ENCODE measurements around the gene AQP2.

The AQP2 gene

DNA sequence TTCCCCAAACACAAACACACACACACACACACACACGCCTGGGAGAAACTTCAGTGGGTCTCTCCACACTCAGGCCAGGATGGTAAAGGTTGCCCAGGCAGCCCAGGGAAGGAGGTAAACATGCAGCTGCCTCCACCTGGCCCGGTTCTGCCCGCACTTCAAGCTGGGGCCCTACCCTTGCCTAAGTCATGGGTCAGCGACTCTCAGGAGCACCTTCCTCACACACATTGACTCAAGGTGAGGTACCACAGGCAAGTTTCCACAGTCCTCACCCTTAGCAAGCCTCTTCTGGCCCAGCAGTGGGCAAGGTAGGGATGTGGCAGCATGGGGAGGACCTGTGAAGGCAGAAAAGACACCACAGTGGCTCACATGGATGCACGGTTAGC, 32.8 kb upstream of the AQP2 start:
- no peak overlapping the region for H4K91ac ChIP-seq (ENCODE audit: low read depth, low read length)
- no peak overlapping the region for H3K4ac ChIP-seq (ENCODE audit: low read depth, low read length)
- H3K79me2 ChIP-seq (ENCODE audit: control insufficient read depth, insufficient read depth, low read length, poor library complexity) = no peaks in the 10 kb centered on the region
- no peak overlapping the region for H4K12ac ChIP-seq (ENCODE audit: low read depth, low read length)
- no peak overlapping the region for H4K8ac ChIP-seq (ENCODE audit: low read depth, low read length)
- H2BK12ac ChIP-seq (ENCODE audit: low read length) = no peak overlapping the region
- H3K9me3 ChIP-seq (ENCODE audit: insufficient read depth, low read depth, low read length) = peaks cover 1% of the 10 kb centered on the region
- H3K36me3 ChIP-seq (ENCODE audit: control insufficient read depth in 1 of 2, insufficient read depth in 2 of 2, low read length in 2 of 2) = no peaks in the 10 kb centered on the region
- H3K79me1 ChIP-seq (ENCODE audit: low read length) = no peaks in the 10 kb centered on the region
- H2AFZ ChIP-seq (ENCODE audit: insufficient read depth, low read length, poor library complexity) = no peak overlapping the region
- no peak overlapping the region for H3K23ac ChIP-seq (ENCODE audit: low read length)
- no peak overlapping the region for H3K9ac ChIP-seq (ENCODE audit: low read length)
- H3K18ac ChIP-seq (ENCODE audit: low read length) = no peak overlapping the region
- no peak overlapping the region for H3K4me2 ChIP-seq (ENCODE audit: low read length)
- H3K4me1 ChIP-seq (ENCODE audit: control insufficient read depth in 1 of 2, insufficient read depth in 2 of 2, low read length in 2 of 2) = no peaks in the 10 kb centered on the region
- H3K27me3 ChIP-seq (ENCODE audit: insufficient read depth, low read length) = no peaks in the 10 kb centered on the region
- no peak overlapping the region for H3K27ac ChIP-seq (ENCODE audit: low read depth, low read length)
- no CpG with 5 or more reads among the region's 5 CpGs for WGBS (ENCODE audit: extremely low coverage, insufficient coverage, insufficient read length)
- H3K14ac ChIP-seq (ENCODE audit: low read length) = no peak overlapping the region
- H2BK5ac ChIP-seq (ENCODE audit: low read depth, low read length, poor library complexity) = no peak overlapping the region
- no peak for DNase-seq
- no peak overlapping the region for H2BK120ac ChIP-seq (ENCODE audit: insufficient read depth, low read length, poor library complexity)
- H2AK5ac ChIP-seq (ENCODE audit: low read length) = no peak overlapping the region
- no peak overlapping the region for H3K4me3 ChIP-seq (ENCODE audit: low read depth, low read length)

DNA sequence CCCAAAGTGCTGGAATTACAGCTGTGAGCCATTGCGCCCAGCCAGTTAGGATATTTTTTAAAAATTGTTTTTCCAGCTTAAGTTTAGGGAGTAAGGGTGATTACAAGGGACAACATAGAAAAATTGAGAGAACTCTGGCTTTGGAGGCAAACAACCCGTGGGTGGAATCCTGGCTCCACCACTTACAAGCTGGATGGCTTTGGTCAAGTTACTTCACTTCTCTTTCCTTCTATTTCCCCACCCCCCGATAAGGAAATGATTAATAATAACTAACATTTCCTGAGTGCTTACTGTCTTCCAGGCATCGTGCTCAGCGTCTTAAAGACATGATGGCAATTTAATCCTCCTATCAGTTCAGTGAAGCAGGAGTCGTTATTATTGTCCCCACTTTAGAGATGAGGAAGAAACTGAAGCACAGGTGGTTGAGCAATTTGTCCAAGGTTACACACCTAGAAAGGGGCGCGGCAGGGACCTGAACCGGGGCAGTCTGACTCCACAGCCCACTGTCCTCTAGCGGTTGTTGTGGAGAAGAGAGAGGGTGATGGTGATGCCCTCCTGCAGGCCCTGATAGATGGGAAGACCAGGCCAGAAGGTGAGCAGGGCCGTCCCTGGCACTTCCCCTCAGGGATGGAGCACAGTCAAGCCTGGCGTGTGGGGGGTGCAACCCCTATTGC, 30.2 kb upstream of the AQP2 start:
- Histone ChIP-seq H2BK12ac (ENCODE audit: low read length) (no peak overlapping the region), H3K18ac (ENCODE audit: low read length) (no peak overlapping the region), H2BK120ac (ENCODE audit: insufficient read depth, low read length, poor library complexity) (no peak overlapping the region), H3K27me3 (ENCODE audit: insufficient read depth, low read length) (no peaks in the 10 kb centered on the region), H4K8ac (ENCODE audit: low read depth, low read length) (no peak overlapping the region), H2BK5ac (ENCODE audit: low read depth, low read length, poor library complexity) (no peak overlapping the region), H3K79me1 (ENCODE audit: low read length) (no peaks in the 10 kb centered on the region), H3K9me3 (ENCODE audit: insufficient read depth, low read depth, low read length) (peaks cover 3% of the 10 kb centered on the region), H4K91ac (ENCODE audit: low read depth, low read length) (no peak overlapping the region), H3K4me3 (ENCODE audit: low read depth, low read length) (no peak overlapping the region), H3K36me3 (ENCODE audit: control insufficient read depth in 1 of 2, insufficient read depth in 2 of 2, low read length in 2 of 2) (no peaks in the 10 kb centered on the region), H3K23ac (ENCODE audit: low read length) (no peak overlapping the region), H3K4me1 (ENCODE audit: control insufficient read depth in 1 of 2, insufficient read depth in 2 of 2, low read length in 2 of 2) (no peaks in the 10 kb centered on the region), H3K4ac (ENCODE audit: low read depth, low read length) (no peak overlapping the region), H3K4me2 (ENCODE audit: low read length) (no peak overlapping the region), H2AFZ (ENCODE audit: insufficient read depth, low read length, poor library complexity) (no peak overlapping the region), H3K27ac (ENCODE audit: low read depth, low read length) (no peak overlapping the region), H3K79me2 (ENCODE audit: control insufficient read depth, insufficient read depth, low read length, poor library complexity) (no peaks in the 10 kb centered on the region), H4K12ac (ENCODE audit: low read depth, low read length) (no peak overlapping the region), H3K14ac (ENCODE audit: low read length) (no peak overlapping the region), H3K9ac (ENCODE audit: low read length) (no peak overlapping the region), H2AK5ac (ENCODE audit: low read length) (no peak overlapping the region)
- no CpG with 5 or more reads among the region's 12 CpGs for WGBS (ENCODE audit: extremely low coverage, insufficient coverage, insufficient read length)
- no peak for DNase-seq

DNA sequence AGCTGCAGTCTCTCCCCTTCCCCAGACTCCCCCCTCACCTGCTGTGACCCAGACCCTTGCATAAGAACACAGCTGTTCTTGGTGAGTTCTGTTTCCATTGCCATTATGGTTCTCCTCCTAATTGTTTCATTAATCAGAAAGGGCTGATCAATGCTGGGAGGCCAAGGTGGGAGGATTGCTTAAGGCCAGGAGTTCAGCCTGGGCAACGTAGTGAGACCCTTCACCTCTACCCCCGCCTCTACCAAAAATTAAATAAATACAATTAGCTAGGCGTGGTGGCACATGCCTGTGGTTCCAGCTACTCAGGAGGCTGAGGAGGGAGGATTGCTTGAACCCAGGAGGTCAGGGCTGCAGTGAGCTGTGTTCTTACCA, 29.6 kb upstream of the AQP2 start:
- no peak for DNase-seq
- no peak overlapping the region for H2AFZ ChIP-seq (ENCODE audit: insufficient read depth, low read length, poor library complexity)
- no peak overlapping the region for H2BK12ac ChIP-seq (ENCODE audit: low read length)
- no peak overlapping the region for H3K4me3 ChIP-seq (ENCODE audit: low read depth, low read length)
- no peaks in the 10 kb centered on the region for H3K36me3 ChIP-seq (ENCODE audit: control insufficient read depth in 1 of 2, insufficient read depth in 2 of 2, low read length in 2 of 2)
- H3K18ac ChIP-seq (ENCODE audit: low read length) = no peak overlapping the region
- no peak overlapping the region for H3K9ac ChIP-seq (ENCODE audit: low read length)
- no peak overlapping the region for H4K91ac ChIP-seq (ENCODE audit: low read depth, low read length)
- H2BK5ac ChIP-seq (ENCODE audit: low read depth, low read length, poor library complexity) = no peak overlapping the region
- no peak overlapping the region for H2BK120ac ChIP-seq (ENCODE audit: insufficient read depth, low read length, poor library complexity)
- no peak overlapping the region for H4K12ac ChIP-seq (ENCODE audit: low read depth, low read length)
- H2AK5ac ChIP-seq (ENCODE audit: low read length) = no peak overlapping the region
- H3K4ac ChIP-seq (ENCODE audit: low read depth, low read length) = no peak overlapping the region
- H3K27ac ChIP-seq (ENCODE audit: low read depth, low read length) = no peak overlapping the region
- peaks cover 3% of the 10 kb centered on the region for H3K9me3 ChIP-seq (ENCODE audit: insufficient read depth, low read depth, low read length)
- H3K79me1 ChIP-seq (ENCODE audit: low read length) = no peaks in the 10 kb centered on the region
- no peak overlapping the region for H3K14ac ChIP-seq (ENCODE audit: low read length)
- no CpG with 5 or more reads among the region's 3 CpGs for WGBS (ENCODE audit: extremely low coverage, insufficient coverage, insufficient read length)
- H3K79me2 ChIP-seq (ENCODE audit: control insufficient read depth, insufficient read depth, low read length, poor library complexity) = no peaks in the 10 kb centered on the region
- no peak overlapping the region for H3K23ac ChIP-seq (ENCODE audit: low read length)
- no peaks in the 10 kb centered on the region for H3K4me1 ChIP-seq (ENCODE audit: control insufficient read depth in 1 of 2, insufficient read depth in 2 of 2, low read length in 2 of 2)
- H3K27me3 ChIP-seq (ENCODE audit: insufficient read depth, low read length) = no peaks in the 10 kb centered on the region
- H4K8ac ChIP-seq (ENCODE audit: low read depth, low read length) = no peak overlapping the region
- no peak overlapping the region for H3K4me2 ChIP-seq (ENCODE audit: low read length)

DNA sequence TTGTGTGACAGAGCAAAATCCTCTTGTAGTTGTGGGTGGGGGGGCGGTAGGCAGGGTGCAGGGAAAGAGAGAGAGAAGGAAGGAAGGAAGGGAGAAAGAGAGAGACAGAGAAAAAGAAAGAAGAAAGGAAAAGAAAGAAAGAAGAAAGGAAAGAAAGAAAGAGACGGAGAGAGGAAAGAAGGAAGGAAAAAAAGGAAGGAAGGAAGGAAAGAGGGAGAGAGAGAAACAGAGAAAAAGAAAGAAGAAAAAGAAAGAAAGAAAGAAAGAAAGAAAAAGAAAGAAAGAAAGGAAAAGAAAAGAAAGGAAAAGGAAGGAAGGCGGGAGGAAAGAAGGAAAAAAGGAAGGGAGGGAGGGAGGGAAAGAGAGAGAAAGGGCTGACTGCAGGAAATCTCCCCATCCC, 29.2 kb upstream of the AQP2 start:
- Histone ChIP-seq H3K79me1 (ENCODE audit: low read length) (no peaks in the 10 kb centered on the region), H3K27ac (ENCODE audit: low read depth, low read length) (no peak overlapping the region), H3K36me3 (ENCODE audit: control insufficient read depth in 1 of 2, insufficient read depth in 2 of 2, low read length in 2 of 2) (no peaks in the 10 kb centered on the region), H3K79me2 (ENCODE audit: control insufficient read depth, insufficient read depth, low read length, poor library complexity) (no peaks in the 10 kb centered on the region), H4K8ac (ENCODE audit: low read depth, low read length) (no peak overlapping the region), H3K4ac (ENCODE audit: low read depth, low read length) (no peak overlapping the region), H3K14ac (ENCODE audit: low read length) (no peak overlapping the region), H3K9me3 (ENCODE audit: insufficient read depth, low read depth, low read length) (peaks cover 3% of the 10 kb centered on the region), H2AK5ac (ENCODE audit: low read length) (no peak overlapping the region), H4K91ac (ENCODE audit: low read depth, low read length) (no peak overlapping the region), H4K12ac (ENCODE audit: low read depth, low read length) (no peak overlapping the region), H3K4me1 (ENCODE audit: control insufficient read depth in 1 of 2, insufficient read depth in 2 of 2, low read length in 2 of 2) (no peaks in the 10 kb centered on the region), H2BK5ac (ENCODE audit: low read depth, low read length, poor library complexity) (no peak overlapping the region), H3K18ac (ENCODE audit: low read length) (no peak overlapping the region), H3K9ac (ENCODE audit: low read length) (no peak overlapping the region), H2BK12ac (ENCODE audit: low read length) (no peak overlapping the region), H3K27me3 (ENCODE audit: insufficient read depth, low read length) (no peaks in the 10 kb centered on the region), H3K4me3 (ENCODE audit: low read depth, low read length) (no peak overlapping the region), H2AFZ (ENCODE audit: insufficient read depth, low read length, poor library complexity) (no peak overlapping the region), H3K23ac (ENCODE audit: low read length) (no peak overlapping the region), H3K4me2 (ENCODE audit: low read length) (no peak overlapping the region), H2BK120ac (ENCODE audit: insufficient read depth, low read length, poor library complexity) (no peak overlapping the region)
- WGBS (ENCODE audit: extremely low coverage, insufficient coverage, insufficient read length) = no CpG with 5 or more reads among the region's 3 CpGs
- DNase-seq = no peak

Data from trophoblast cell (in vitro differentiated cells and primary cell).